ENCODE measurements around the gene TCF12.
"Not testable (repeated sequence)": the region's sequence is repeated elsewhere in the genome, so short reads cannot be mapped to it uniquely, and the experiment has no call there.

TCF12 gene

DNA sequence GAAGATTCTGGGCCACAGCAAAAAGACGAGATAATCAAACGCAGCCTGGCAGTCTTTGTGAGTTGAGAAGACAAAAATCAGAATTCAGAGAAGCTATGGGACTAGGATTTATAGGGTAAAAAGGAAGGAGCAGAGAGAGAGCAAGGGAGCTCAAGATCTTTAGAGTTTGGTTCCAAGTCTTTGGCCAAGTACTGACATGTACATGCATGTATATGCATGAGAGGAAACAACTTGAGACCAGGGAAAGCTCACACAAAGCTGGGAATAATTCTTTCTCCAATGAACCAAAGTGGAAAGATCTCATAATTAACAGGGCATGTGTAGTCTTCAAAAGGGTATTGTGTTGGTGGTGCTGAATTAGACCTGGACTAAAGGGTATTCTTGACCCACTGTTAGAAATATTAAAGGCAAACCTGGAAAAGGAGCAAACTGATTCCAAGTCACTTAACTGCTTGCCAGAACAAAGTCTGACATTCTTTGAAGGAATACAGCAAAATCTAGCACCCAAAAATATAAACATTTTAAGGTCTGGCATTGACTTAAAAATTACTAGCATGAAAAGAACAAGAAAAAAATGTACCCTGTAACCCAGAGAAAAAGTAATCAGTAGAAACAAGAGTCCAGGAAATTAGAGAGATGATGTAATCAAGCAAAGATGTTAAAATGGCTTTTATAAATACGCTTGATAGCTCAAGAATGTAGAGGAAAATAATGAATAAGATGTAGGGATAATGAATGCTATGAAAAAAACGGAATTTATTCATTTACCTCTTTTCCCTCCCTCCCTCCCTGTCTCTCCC lies 231.8 kb downstream of the TCF12 start:
- H3K4me3 ChIP-seq (replicated peaks; ENCODE audit: insufficient read depth, low read length), result no peak overlapping the region
- TF ChIP-seq GABPA (IDR thresholded peaks at IDR 0.05; ENCODE audit: low read depth) (no peak), POLR2AphosphoS5 (IDR thresholded peaks at IDR 0.05; ENCODE audit: low read depth) (no peak), SPI1 (IDR thresholded peaks at IDR 0.05; ENCODE audit: borderline replicate concordance, low read depth) (no peak)
- TF ChIP-seq, protein P1, sequence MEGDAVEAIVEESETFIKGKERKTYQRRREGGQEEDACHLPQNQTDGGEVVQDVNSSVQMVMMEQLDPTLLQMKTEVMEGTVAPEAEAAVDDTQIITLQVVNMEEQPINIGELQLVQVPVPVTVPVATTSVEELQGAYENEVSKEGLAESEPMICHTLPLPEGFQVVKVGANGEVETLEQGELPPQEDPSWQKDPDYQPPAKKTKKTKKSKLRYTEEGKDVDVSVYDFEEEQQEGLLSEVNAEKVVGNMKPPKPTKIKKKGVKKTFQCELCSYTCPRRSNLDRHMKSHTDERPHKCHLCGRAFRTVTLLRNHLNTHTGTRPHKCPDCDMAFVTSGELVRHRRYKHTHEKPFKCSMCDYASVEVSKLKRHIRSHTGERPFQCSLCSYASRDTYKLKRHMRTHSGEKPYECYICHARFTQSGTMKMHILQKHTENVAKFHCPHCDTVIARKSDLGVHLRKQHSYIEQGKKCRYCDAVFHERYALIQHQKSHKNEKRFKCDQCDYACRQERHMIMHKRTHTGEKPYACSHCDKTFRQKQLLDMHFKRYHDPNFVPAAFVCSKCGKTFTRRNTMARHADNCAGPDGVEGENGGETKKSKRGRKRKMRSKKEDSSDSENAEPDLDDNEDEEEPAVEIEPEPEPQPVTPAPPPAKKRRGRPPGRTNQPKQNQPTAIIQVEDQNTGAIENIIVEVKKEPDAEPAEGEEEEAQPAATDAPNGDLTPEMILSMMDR (IDR thresholded peaks at IDR 0.05; ENCODE audit: insufficient read depth, low read length), result no peak
- TF ChIP-seq, protein P2, sequence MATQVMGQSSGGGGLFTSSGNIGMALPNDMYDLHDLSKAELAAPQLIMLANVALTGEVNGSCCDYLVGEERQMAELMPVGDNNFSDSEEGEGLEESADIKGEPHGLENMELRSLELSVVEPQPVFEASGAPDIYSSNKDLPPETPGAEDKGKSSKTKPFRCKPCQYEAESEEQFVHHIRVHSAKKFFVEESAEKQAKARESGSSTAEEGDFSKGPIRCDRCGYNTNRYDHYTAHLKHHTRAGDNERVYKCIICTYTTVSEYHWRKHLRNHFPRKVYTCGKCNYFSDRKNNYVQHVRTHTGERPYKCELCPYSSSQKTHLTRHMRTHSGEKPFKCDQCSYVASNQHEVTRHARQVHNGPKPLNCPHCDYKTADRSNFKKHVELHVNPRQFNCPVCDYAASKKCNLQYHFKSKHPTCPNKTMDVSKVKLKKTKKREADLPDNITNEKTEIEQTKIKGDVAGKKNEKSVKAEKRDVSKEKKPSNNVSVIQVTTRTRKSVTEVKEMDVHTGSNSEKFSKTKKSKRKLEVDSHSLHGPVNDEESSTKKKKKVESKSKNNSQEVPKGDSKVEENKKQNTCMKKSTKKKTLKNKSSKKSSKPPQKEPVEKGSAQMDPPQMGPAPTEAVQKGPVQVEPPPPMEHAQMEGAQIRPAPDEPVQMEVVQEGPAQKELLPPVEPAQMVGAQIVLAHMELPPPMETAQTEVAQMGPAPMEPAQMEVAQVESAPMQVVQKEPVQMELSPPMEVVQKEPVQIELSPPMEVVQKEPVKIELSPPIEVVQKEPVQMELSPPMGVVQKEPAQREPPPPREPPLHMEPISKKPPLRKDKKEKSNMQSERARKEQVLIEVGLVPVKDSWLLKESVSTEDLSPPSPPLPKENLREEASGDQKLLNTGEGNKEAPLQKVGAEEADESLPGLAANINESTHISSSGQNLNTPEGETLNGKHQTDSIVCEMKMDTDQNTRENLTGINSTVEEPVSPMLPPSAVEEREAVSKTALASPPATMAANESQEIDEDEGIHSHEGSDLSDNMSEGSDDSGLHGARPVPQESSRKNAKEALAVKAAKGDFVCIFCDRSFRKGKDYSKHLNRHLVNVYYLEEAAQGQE (IDR thresholded peaks at IDR 0.05; ENCODE audit: insufficient replicate concordance, low read depth), result no peak
- no peak for DNase-seq (ENCODE audit: low read depth in 1 of 2, low spot score in 1 of 2)
- no peak overlapping the region for H3K27ac ChIP-seq (replicated peaks)
- H3K27me3 ChIP-seq (ENCODE audit: insufficient read depth, poor library complexity, severe bottlenecking), result no peaks in the 10 kb centered on the region

DNA sequence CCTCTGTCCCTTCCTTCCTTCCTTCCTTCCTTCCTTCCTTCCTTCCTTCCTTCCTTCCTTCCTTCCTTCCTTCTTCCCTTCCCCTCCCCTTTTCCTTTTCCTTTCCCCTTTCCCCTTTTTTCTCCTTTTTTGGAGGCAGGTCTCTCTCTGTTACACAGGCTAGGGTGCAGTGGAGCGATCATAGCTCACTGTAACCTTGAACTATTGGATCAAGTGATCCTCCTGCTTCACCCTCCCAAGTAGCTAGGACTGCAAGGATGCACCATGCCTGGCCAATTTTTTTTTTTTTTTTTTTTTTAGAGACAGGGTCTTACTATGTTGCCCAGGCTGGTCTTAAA lies 232.4 kb downstream of the TCF12 start:
- H3K4me3 ChIP-seq (replicated peaks; ENCODE audit: insufficient read depth, low read length); DNase-seq (ENCODE audit: low read depth in 1 of 2, low spot score in 1 of 2); H3K27me3 ChIP-seq (ENCODE audit: insufficient read depth, poor library complexity, severe bottlenecking); H3K27ac ChIP-seq (replicated peaks): not testable (repeated sequence)

DNA sequence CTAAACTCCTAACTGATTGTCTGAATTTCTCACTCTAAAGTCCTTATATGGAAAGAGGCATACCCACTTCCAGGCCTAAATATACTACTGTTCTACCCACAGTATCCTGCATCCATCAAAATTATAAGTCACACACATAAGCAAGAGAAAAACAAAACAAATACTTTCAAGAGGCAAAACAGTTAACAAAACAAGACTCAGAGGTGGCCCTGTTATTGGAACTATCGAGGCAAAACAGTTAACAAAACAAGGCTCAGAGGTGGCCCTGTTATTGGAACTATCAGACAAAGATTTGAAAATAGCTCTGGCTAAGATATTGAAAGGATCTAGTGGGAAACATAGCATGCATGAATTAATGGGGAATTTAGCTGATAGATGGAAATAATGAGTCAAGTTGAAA lies 233.7 kb downstream of the TCF12 start:
- H3K4me3 ChIP-seq (replicated peaks; ENCODE audit: insufficient read depth, low read length), result no peak overlapping the region
- TF ChIP-seq, protein P1 (IDR thresholded peaks at IDR 0.05; ENCODE audit: insufficient read depth, low read length), result no peak
- no peak for TF ChIP-seq POLR2AphosphoS5 (IDR thresholded peaks at IDR 0.05; ENCODE audit: low read depth)
- TF ChIP-seq, protein P2 (IDR thresholded peaks at IDR 0.05; ENCODE audit: insufficient replicate concordance, low read depth), result no peak
- no peak for TF ChIP-seq SPI1 (IDR thresholded peaks at IDR 0.05; ENCODE audit: borderline replicate concordance, low read depth)
- no peak for TF ChIP-seq GABPA (IDR thresholded peaks at IDR 0.05; ENCODE audit: low read depth)

DNA sequence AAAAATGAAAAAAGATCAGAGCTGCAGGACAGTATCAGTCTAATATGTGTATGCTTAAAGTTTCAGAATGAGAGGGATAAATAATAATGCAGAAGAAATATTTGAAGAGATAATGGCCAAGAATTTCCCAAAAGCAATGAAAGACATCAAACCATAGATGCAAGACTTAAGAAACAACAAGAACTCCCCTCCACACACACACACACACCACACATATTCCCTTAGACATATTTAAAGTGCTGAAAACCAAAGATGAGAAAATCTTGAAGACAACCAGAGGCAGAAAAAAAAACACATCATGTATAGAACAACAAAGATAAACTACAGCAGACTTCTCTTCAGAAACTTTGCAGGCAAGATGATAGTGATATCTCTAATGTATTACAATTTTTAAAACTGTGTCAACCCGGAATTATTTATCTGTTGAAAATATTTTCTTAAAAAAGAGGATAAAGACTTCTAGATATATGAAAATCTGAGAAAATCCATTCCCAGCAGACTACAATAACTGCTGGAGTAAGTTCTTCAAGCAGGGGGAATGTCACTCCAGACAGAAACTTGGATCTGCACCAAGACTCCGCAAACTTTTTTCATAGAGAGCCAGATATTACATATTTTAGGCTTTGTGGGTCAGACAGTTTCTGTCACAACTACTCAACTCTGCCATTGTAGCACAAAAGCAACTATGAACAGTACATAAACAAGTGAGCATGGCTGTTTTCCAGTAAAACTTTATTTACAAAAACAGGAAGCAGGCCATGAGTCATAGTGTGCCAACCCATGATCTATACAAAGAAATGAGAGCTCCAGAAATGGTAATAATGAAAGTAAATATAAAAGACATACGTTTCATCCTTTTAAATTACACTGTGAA lies 234.5 kb downstream of the TCF12 start:
- TF ChIP-seq SPI1 (IDR thresholded peaks at IDR 0.05; ENCODE audit: borderline replicate concordance, low read depth), result no peak
- TF ChIP-seq, protein P1 (IDR thresholded peaks at IDR 0.05; ENCODE audit: insufficient read depth, low read length), result no peak
- no peak for TF ChIP-seq GABPA (IDR thresholded peaks at IDR 0.05; ENCODE audit: low read depth)
- no peak for TF ChIP-seq POLR2AphosphoS5 (IDR thresholded peaks at IDR 0.05; ENCODE audit: low read depth)
- TF ChIP-seq, protein P2 (IDR thresholded peaks at IDR 0.05; ENCODE audit: insufficient replicate concordance, low read depth), result no peak
- H3K4me3 ChIP-seq (replicated peaks; ENCODE audit: insufficient read depth, low read length), result no peak overlapping the region
- H3K27ac ChIP-seq (replicated peaks), result no peak overlapping the region
- no peaks in the 10 kb centered on the region for H3K27me3 ChIP-seq (ENCODE audit: insufficient read depth, poor library complexity, severe bottlenecking)
- no peak for DNase-seq (ENCODE audit: low read depth in 1 of 2, low spot score in 1 of 2)

More for the DNA sequence above, 233.7 kb downstream of the TCF12 start:
- H3K27ac ChIP-seq (replicated peaks), result no peak overlapping the region
- no peaks in the 10 kb centered on the region for H3K27me3 ChIP-seq (ENCODE audit: insufficient read depth, poor library complexity, severe bottlenecking)
- no peak for DNase-seq (ENCODE audit: low read depth in 1 of 2, low spot score in 1 of 2)

Measured in HL-60 (cell line).